ENCODE data around the gene ALOX5. TPM values are rescaled to one million over a fixed set of nuclear protein-coding genes. Genes with fewer than 3 reads are reported as not detected.

ALOX5 gene
- total RNA-seq, 1 donor from 2014 or later, result 23.1 TPM

GRCh38 chr10:45417746-45418145 lies 43.7 kb downstream of the ALOX5 start:
- no peak for DNase-seq (ENCODE audit: low spot score in 2 of 2)
- Histone ChIP-seq H3K36me3 (no peaks in the 10 kb centered on the region), H3K4me1 (peaks cover 0 to 15% of the 10 kb centered on the region in 2 donors), H3K27me3 (no peaks in the 10 kb centered on the region), H3K4me3 (no peak overlapping the region), H3K9me3 (no peaks in the 10 kb centered on the region), H3K27ac (no peak overlapping the region)
- no peak for TF ChIP-seq CTCF (IDR thresholded peaks at IDR 0.05)
- intact Hi-C loops (cut with DNase I), result no loop called here

GRCh38 chr10:45418417-45418848 lies 44.4 kb downstream of the ALOX5 start:
- Histone ChIP-seq H3K27me3 (no peaks in the 10 kb centered on the region), H3K4me3 (peak overlapping the region; percentile 57 to 71), H3K27ac (peak overlapping the region; percentile 81 to 82), H3K36me3 (no peaks in the 10 kb centered on the region), H3K9me3 (no peaks in the 10 kb centered on the region), H3K4me1 (peaks cover 0 to 15% of the 10 kb centered on the region in 2 donors)
- intact Hi-C loops (cut with DNase I), result no loop called here
- DNase-seq (ENCODE audit: low spot score in 2 of 2), result no peak
- TF ChIP-seq CTCF (IDR thresholded peaks at IDR 0.05), result no peak

GRCh38 chr10:45418849-45419675 lies 45.0 kb downstream of the ALOX5 start:
- H3K9me3 ChIP-seq, result no peaks in the 10 kb centered on the region
- H3K4me3 ChIP-seq, result peak overlapping the region; percentile 57 to 71
- H3K27ac ChIP-seq, result peak overlapping the region; percentile 81 to 82
- no peak for TF ChIP-seq CTCF (IDR thresholded peaks at IDR 0.05)
- intact Hi-C loops (cut with DNase I), result no loop called here
- H3K4me1 ChIP-seq, result peaks cover 0 to 15% of the 10 kb centered on the region in 2 donors
- H3K27me3 ChIP-seq, result no peaks in the 10 kb centered on the region
- peak in 1 of 2 donors; percentile 83 for DNase-seq (ENCODE audit: low spot score in 2 of 2)
- H3K36me3 ChIP-seq, result no peaks in the 10 kb centered on the region

GRCh38 chr10:45419676-45420025 lies 45.6 kb downstream of the ALOX5 start:
- no peak for TF ChIP-seq CTCF (IDR thresholded peaks at IDR 0.05)
- no peaks in the 10 kb centered on the region for H3K9me3 ChIP-seq
- peaks cover 0 to 15% of the 10 kb centered on the region in 2 donors for H3K4me1 ChIP-seq
- no peaks in the 10 kb centered on the region for H3K36me3 ChIP-seq
- no peak for DNase-seq (ENCODE audit: low spot score in 2 of 2)
- peak overlapping the region; percentile 81 to 82 for H3K27ac ChIP-seq
- no peaks in the 10 kb centered on the region for H3K27me3 ChIP-seq
- H3K4me3 ChIP-seq, result peak overlapping the region; percentile 57 to 71
- intact Hi-C loops (cut with DNase I), result no loop called here

GRCh38 chr10:45420453-45421192 lies 46.6 kb downstream of the ALOX5 start:
- Histone ChIP-seq H3K4me3 (peak overlapping the region; percentile 12 to 71), H3K36me3 (no peaks in the 10 kb centered on the region), H3K27ac (peak overlapping the region; percentile 81 to 82), H3K9me3 (no peaks in the 10 kb centered on the region), H3K4me1 (peaks cover 0 to 15% of the 10 kb centered on the region in 2 donors), H3K27me3 (no peaks in the 10 kb centered on the region)
- intact Hi-C loops (cut with DNase I), result no loop called here
- TF ChIP-seq CTCF (IDR thresholded peaks at IDR 0.05), result no peak
- peak; percentile 58 to 83 for DNase-seq (ENCODE audit: low spot score in 2 of 2)

All from ascending aorta (tissue), 2 donors.